K562 (cell line): ENCODE results near the gene TM4SF4. TPM values are rescaled to one million over a fixed set of nuclear protein-coding genes. Genes with fewer than 3 reads are reported as not detected.

ENCODE experiments used
- ATAC-seq: fragments of 200-7000 bp; cut with Tn5 transposase; 3 replicates; pipeline ENCODE4 v1.9.1; 2020; ENCODE audit warnings: moderate library complexity
- BruUV-seq: library from RNA; stranded (reverse); fragments of 400-500 nt; replicated peaks from 2 replicates; lab custom pipeline; 2021; lab: Mats Ljungman, UMichigan
- CTCF ChIA-PET: fragments of 300-600 bp; formaldehyde crosslinking; extraction: SDS; loops from one replicate; lab custom pipeline; 2021; ENCODE audit warnings: low intra/inter-chr PET ratio; lab: Yijun Ruan, JAX
- POLR2A ChIA-PET: fragments of 300-600, 350-650 bp; sonication (Branson Sonifier 250); formaldehyde crosslinking; extraction: SDS; loops from one replicate; lab custom pipeline; 2021; ENCODE audit warnings: antibody characterized with exemption, inconsistent platforms; lab: Yijun Ruan, JAX
- DNase-seq, 4 experiments: peaks; one replicate each; pipeline versions ENCODE4 v3.0.0 to v3.0.0-alpha.2; 2011 to 2018; ENCODE audit warnings: low spot score in 3 of 4, mixed read lengths in 3 of 4; ENCODE audit errors: extremely low read depth in 1 of 4
- FAIRE-seq: peaks from 2 replicates; lab custom pipeline; 2011; peaks lifted over from hg19 to GRCh38; lab: Jason Lieb, UNC
- H2AFZ ChIP-seq: 2 replicates; pipeline ENCODE4 v1.6.0; 2011; ENCODE audit warnings: low read depth, low read length, control low read depth, inconsistent platforms
- H3K27ac ChIP-seq: fragments of 200-600 bp; 3 replicates; pipeline ENCODE4 v1.8.0; 2011; ENCODE audit warnings: low read depth, mild to moderate bottlenecking, control low read depth, inconsistent platforms, low read length, moderate library complexity, mixed read lengths; ENCODE audit errors: extremely low read depth
- H3K27me3 ChIP-seq, 2 experiments: fragments of 300-600 bp in 1 of 2; 2 replicates in 1 of 2; 3 replicates in 1 of 2; pipeline versions ENCODE4 v1.6.0 to v1.8.0; 2011; ENCODE audit warnings: inconsistent platforms in 2 of 2, low read length in 2 of 2, mild to moderate bottlenecking in 1 of 2, mixed read lengths in 1 of 2, moderate library complexity in 1 of 2; ENCODE audit not compliant: control insufficient read depth in 2 of 2, insufficient read depth in 2 of 2
- H3K36me3 ChIP-seq: fragments of 300-600 bp; 3 replicates; pipeline ENCODE4 v1.8.0; 2011; ENCODE audit warnings: mild to moderate bottlenecking, low read length, inconsistent platforms; ENCODE audit not compliant: control insufficient read depth, insufficient read depth
- H3K4me1 ChIP-seq, 2 experiments: fragments of 200-600 bp in 1 of 2; replicated peaks in 1 of 2; 2 replicates in 1 of 2; 3 replicates in 1 of 2; pipeline versions ENCODE4 v1.5.1 to v1.8.0; 2011; ENCODE audit warnings: inconsistent platforms in 2 of 2, low read length in 2 of 2, mild to moderate bottlenecking in 1 of 2, mixed read lengths in 1 of 2, moderate library complexity in 1 of 2; ENCODE audit not compliant: control insufficient read depth in 2 of 2, insufficient read depth in 2 of 2
- H3K4me2 ChIP-seq: 2 replicates; pipeline ENCODE4 v1.6.1; 2011; ENCODE audit warnings: low read length, control low read depth, inconsistent platforms, mixed read lengths; ENCODE audit not compliant: insufficient read depth
- H3K4me3 ChIP-seq: fragments of 200-600 bp; sonication (generic), shearing (Covaris generic); 2 replicates; pipeline ENCODE4 v1.5.1; 2016; ENCODE audit warnings: control low read depth, inconsistent platforms
- H3K79me2 ChIP-seq: fragments of 200-600 bp; 3 replicates; pipeline ENCODE4 v1.8.0; 2011; ENCODE audit warnings: low read length, inconsistent platforms; ENCODE audit not compliant: control insufficient read depth, insufficient read depth
- H3K9ac ChIP-seq, 2 experiments: 2 replicates each; pipeline versions ENCODE4 v1.6.0 to v1.6.1; 2011; ENCODE audit warnings: low read depth in 2 of 2, low read length in 2 of 2, control low read depth in 1 of 2, inconsistent platforms in 1 of 2, mild to moderate bottlenecking in 1 of 2, mixed read lengths in 1 of 2; ENCODE audit not compliant: insufficient read depth in 1 of 2
- H3K9me1 ChIP-seq: one replicate; pipeline ENCODE4 v1.6.0; 2011; ENCODE audit warnings: inconsistent platforms, mild to moderate bottlenecking, low read length, moderate library complexity; ENCODE audit not compliant: control insufficient read depth, insufficient read depth
- H3K9me3 ChIP-seq: replicated peaks from 2 replicates; pipeline ENCODE4 v1.5.1; 2011; ENCODE audit warnings: low read depth, low read length, inconsistent platforms; ENCODE audit not compliant: control insufficient read depth, insufficient read depth
- H4K20me1 ChIP-seq: replicated peaks from 2 replicates; pipeline ENCODE4 v1.6.1; 2011; ENCODE audit warnings: low read length, inconsistent platforms, mixed read lengths; ENCODE audit not compliant: control insufficient read depth, insufficient read depth
- ATF7 ChIP-seq: fragments of 450-650 bp; IDR thresholded peaks from 2 replicates; pipeline ENCODE4 v1.7.1; 2014; ENCODE audit warnings: mild to moderate bottlenecking, moderate library complexity
- CEBPB ChIP-seq: fragments of 450-650 bp; IDR thresholded peaks from 2 replicates; pipeline ENCODE4 v1.6.1; 2016; ENCODE audit warnings: missing genetic modification characterization, missing compliant biosample characterization
- ZBED1 ChIP-seq: IDR thresholded peaks from 2 replicates; pipeline ENCODE4 v1.6.1; 2014
- WGBS: fragments of 100-300 bp; shearing (Covaris generic); methylation state at CpG from one replicate; pipeline ENCODE4 v1.1.6; 2016; ENCODE audit warnings: low coverage, mixed read lengths; ENCODE audit not compliant: insufficient coverage; ENCODE audit errors: missing lambda C conversion rate; 5-methylcytosine and 5-hydroxymethylcytosine counted together
- in situ Hi-C: fragments of 300-500 bp; cut with MboI; formaldehyde crosslinking; loops from 4 replicates; pipeline ENCODE4 v1.15.0; 2018; ENCODE audit warnings: inconsistent platforms, mixed read lengths
- intact Hi-C: fragments of 100-400 bp; cut with micrococcal nuclease; formaldehyde crosslinking; loops from 2 replicates; pipeline ENCODE4 v1.14.2; 2022
- polyA plus RNA-seq, 8 experiments: library from polyadenylated mRNA; depleted of rRNA in 4 of 8; stranded (reverse) in 5 of 8; unstranded in 3 of 8; fragments of >200 nt; fragmentation: Nextera tagmentation in 2 of 8; fragmentation: Illumina TruSeq in 1 of 8; extraction: Ambion mirVana in 2 of 8; extraction: Trizol in 1 of 8; gene quantifications; 2 replicates each; pipeline versions ENCODE4 v1.2.1 to v1.2.3, GENCODE V29; 2011 to 2014; ENCODE audit warnings: inconsistent platforms in 1 of 8, missing spikeins in 1 of 8
- total RNA-seq, 7 experiments: library from RNA; depleted of rRNA in 6 of 7; stranded (reverse); fragments of >200 nt in 6 of 7; fragmentation: Illumina TruSeq in 2 of 7; extraction: Trizol in 2 of 7; gene quantifications; 2 replicates each; pipeline versions ENCODE4 v1.2.1 to v1.2.3, GENCODE V29; 2011 to 2021; ENCODE audit warnings: low replicate concordance in 1 of 7

Gene TM4SF4
- total and polyA plus RNA-seq, 9 of the 15 experiments (the other 6 are each of a cell fraction or from before 2014, with no cell fraction given), result 0.31 TPM; not detected in 8

DNA sequence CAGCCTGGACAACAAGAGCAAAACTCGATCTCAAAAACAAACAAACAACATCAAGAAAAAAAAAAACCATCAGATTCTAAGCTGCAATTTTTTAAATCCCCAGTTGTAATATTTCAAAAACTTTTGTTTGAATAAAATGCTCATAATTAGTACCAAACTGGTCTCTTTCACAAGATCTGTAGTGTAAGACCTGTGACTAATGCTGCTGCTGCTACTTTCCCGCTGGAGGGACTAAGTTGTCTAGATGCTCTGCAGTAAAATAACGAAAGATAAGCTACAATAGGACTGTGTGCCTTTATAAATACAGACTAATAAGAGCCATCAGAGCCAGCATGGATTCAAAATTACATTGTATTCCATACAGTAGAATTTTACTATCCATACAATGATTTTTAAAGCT, 45.4 kb downstream of the TM4SF4 start:
- ChIA-PET POLR2A (no interaction called here), CTCF (no interaction called here)
- Histone ChIP-seq H3K36me3 (no peaks in the 10 kb centered on the region), H3K4me3 (no peak overlapping the region), H3K4me1 (no peaks in the 10 kb centered on the region), H3K9ac (no peak overlapping the region), H3K27ac (no peak overlapping the region), H3K79me2 (no peaks in the 10 kb centered on the region), H3K4me2 (no peak overlapping the region), H3K27me3 (peaks cover 5 to 6% of the 10 kb centered on the region in 2 experiments; a peak in 2 of 5 replicates), H3K9me3 (no peaks in the 10 kb centered on the region), H2AFZ (no peak overlapping the region), H3K9me1 (no peaks in the 10 kb centered on the region), H4K20me1 (no peaks in the 10 kb centered on the region)
- intact Hi-C loops, result no loop called here
- TF ChIP-seq CEBPB (tag), result no peak
- WGBS, result 0% methylated on average over 3 of the region's 3 CpGs
- BruUV-seq, result no TSS peak
- ATAC-seq (no peak), FAIRE-seq (no peak), DNase-seq (no peak)
- in situ Hi-C loops, result loop anchor here (5.0 kb wide), 1 partner anchor 197 kb away; no protein-coding TSS in a partner anchor

DNA sequence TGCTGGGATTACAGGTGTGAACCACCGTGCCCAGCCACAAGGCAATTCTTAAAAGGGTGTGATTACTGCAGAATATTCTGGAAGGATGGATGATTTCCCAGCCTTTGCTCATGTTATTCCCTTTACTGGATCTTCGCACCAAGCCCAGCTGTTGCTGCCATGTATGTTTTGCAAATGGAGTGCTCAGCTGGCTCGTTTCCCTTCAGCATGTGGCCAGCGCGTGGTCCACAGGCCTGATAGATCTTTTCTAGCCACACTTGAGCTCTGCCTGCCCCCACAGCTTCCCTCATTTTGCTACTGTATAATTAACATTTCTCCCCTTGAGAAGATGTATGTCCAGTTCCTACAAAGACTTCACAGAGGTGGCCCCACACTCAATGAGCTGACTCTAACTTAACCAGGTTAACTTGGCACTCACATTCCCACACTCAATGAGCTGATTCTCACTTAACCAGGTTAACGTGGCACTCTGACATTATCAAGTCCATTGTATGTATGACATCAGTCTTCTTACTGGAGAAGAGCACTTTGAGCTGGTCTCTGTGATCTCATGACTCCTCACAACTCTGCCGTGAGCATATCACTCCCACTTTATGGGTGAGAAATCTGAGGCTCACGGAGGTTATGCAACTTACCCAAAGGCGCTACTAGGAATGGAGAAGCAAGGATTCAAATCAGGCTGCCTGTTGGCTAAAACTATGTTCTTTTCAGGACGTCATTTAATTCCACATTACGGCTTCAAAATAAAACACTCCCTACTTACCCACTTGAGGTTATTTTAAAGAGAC, 49.2 kb downstream of the TM4SF4 start:
- POLR2A ChIA-PET, result interaction anchor here (1.1 to 1.4 kb wide), 3 partner anchors 8 to 11 kb away, joined by 4 to 5 read pairs (median 4); no protein-coding TSS in a partner anchor
- in situ Hi-C loops, result loop anchor here (5.0 kb wide), 1 partner anchor 194 kb away; no protein-coding TSS in a partner anchor
- CTCF ChIA-PET, result no interaction called here

More for the DNA sequence above, 49.2 kb downstream of the TM4SF4 start:
- no peaks in the 10 kb centered on the region for H3K9me1 ChIP-seq
- WGBS, result 0% methylated on average over 11 of the region's 11 CpGs
- BruUV-seq, result no TSS peak
- H3K9me3 ChIP-seq, result no peaks in the 10 kb centered on the region
- no peaks in the 10 kb centered on the region for H3K4me1 ChIP-seq
- no peak overlapping the region for H3K9ac ChIP-seq
- no peak overlapping the region for H3K4me3 ChIP-seq
- H3K27ac ChIP-seq, result no peak overlapping the region
- ATAC-seq, result no peak
- no peaks in the 10 kb centered on the region for H4K20me1 ChIP-seq
- no peak overlapping the region for H3K4me2 ChIP-seq
- no peak for FAIRE-seq
- intact Hi-C loops, result no loop called here
- H3K27me3 ChIP-seq, result peaks cover 4 to 6% of the 10 kb centered on the region in 2 experiments; a peak in 1 of 5 replicates
- DNase-seq, result no peak
- TF ChIP-seq ZBED1 (no peak), ATF7 (no peak)
- H2AFZ ChIP-seq, result no peak overlapping the region
- H3K79me2 ChIP-seq, result no peaks in the 10 kb centered on the region
- H3K36me3 ChIP-seq, result no peaks in the 10 kb centered on the region
